Activated naive CD8-positive, alpha-beta T cell treated with anti-CD3 and anti-CD28 coated beads, Interleukin-2, amount 50 U/mL, for 24 hours (primary cell): ENCODE measurements around the gene TOMM6.

Experiments used
- ATAC-seq: fragments of 150-1000 bp; cut with Tn5 transposase; one replicate; pipeline ENCODE4 v1.10.0; 2021
- DNase-seq: peaks from one replicate; pipeline ENCODE4 v3.0.0; 2021
- H3K27ac Mint-ChIP-seq: one replicate; pipeline ENCODE4 v1.8.0; 2021; ENCODE audit warnings: mild to moderate bottlenecking, mixed read lengths
- H3K27me3 Mint-ChIP-seq: one replicate; pipeline ENCODE4 v1.8.0; 2021; ENCODE audit warnings: mixed read lengths
- H3K36me3 Mint-ChIP-seq: one replicate; pipeline ENCODE4 v1.8.0; 2021; ENCODE audit warnings: low read depth, mixed read lengths
- H3K4me1 Mint-ChIP-seq: one replicate; pipeline ENCODE4 v1.8.0; 2021; ENCODE audit warnings: mixed read lengths
- H3K4me3 Mint-ChIP-seq: one replicate; pipeline ENCODE4 v1.8.0; 2021; ENCODE audit warnings: mild to moderate bottlenecking, moderate library complexity, mixed read lengths
- H3K9me3 Mint-ChIP-seq: one replicate; pipeline ENCODE4 v1.8.0; 2021; ENCODE audit warnings: mixed read lengths

The TOMM6 gene

GRCh38 chr6:41815587-41815986 is 28.1 kb downstream of the TOMM6 start:
- Mint-ChIP-seq H3K36me3 (no peaks in the 10 kb centered on the region), H3K27me3 (no peaks in the 10 kb centered on the region), H3K9me3 (no peaks in the 10 kb centered on the region), H3K4me1 (no peaks in the 10 kb centered on the region), H3K27ac (no peak overlapping the region), H3K4me3 (no peak overlapping the region)
- ATAC-seq (no peak), DNase-seq (no peak)

- no peak overlapping the region for H3K27ac Mint-ChIP-seq
- no peak for DNase-seq
These were observed 31.0 kb downstream of the TOMM6 start for GRCh38 chr6:41818271-41819054.

GRCh38 chr6:41821266-41821665 is 33.8 kb downstream of the TOMM6 start:
- Mint-ChIP-seq H3K9me3 (no peaks in the 10 kb centered on the region), H3K4me1 (no peaks in the 10 kb centered on the region), H3K36me3 (peaks cover 2% of the 10 kb centered on the region), H3K4me3 (no peak overlapping the region), H3K27me3 (no peaks in the 10 kb centered on the region), H3K27ac (no peak overlapping the region)
- ATAC-seq (no peak), DNase-seq (no peak)

More at GRCh38 chr6:41818271-41819054, 31.0 kb downstream of the TOMM6 start:
- H3K27me3 Mint-ChIP-seq: no peaks in the 10 kb centered on the region
- H3K9me3 Mint-ChIP-seq: no peaks in the 10 kb centered on the region
- no peak for ATAC-seq
- H3K4me1 Mint-ChIP-seq: no peaks in the 10 kb centered on the region
- H3K36me3 Mint-ChIP-seq: peaks cover 2% of the 10 kb centered on the region
- no peak overlapping the region for H3K4me3 Mint-ChIP-seq

- no peak overlapping the region for H3K4me3 Mint-ChIP-seq
- H3K9me3 Mint-ChIP-seq: no peaks in the 10 kb centered on the region
- no peaks in the 10 kb centered on the region for H3K27me3 Mint-ChIP-seq
- H3K36me3 Mint-ChIP-seq: peaks cover 2% of the 10 kb centered on the region
- DNase-seq (no peak), ATAC-seq (no peak)
- no peaks in the 10 kb centered on the region for H3K4me1 Mint-ChIP-seq
- no peak overlapping the region for H3K27ac Mint-ChIP-seq
These were observed 34.5 kb downstream of the TOMM6 start for GRCh38 chr6:41822021-41822420.

- no peak overlapping the region for H3K27ac Mint-ChIP-seq
- DNase-seq (no peak), ATAC-seq (no peak)
- H3K4me1 Mint-ChIP-seq: no peaks in the 10 kb centered on the region
- H3K36me3 Mint-ChIP-seq: peaks cover 2% of the 10 kb centered on the region
- H3K9me3 Mint-ChIP-seq: no peaks in the 10 kb centered on the region
- no peak overlapping the region for H3K4me3 Mint-ChIP-seq
- no peaks in the 10 kb centered on the region for H3K27me3 Mint-ChIP-seq
These were observed 35.7 kb downstream of the TOMM6 start for GRCh38 chr6:41823178-41823577.

GRCh38 chr6:41824571-41825569 is 37.4 kb downstream of the TOMM6 start:
- H3K4me1 Mint-ChIP-seq: no peaks in the 10 kb centered on the region
- no peak overlapping the region for H3K27ac Mint-ChIP-seq
- no peaks in the 10 kb centered on the region for H3K27me3 Mint-ChIP-seq
- H3K4me3 Mint-ChIP-seq: no peak overlapping the region
- H3K36me3 Mint-ChIP-seq: peaks cover 2% of the 10 kb centered on the region
- ATAC-seq (no peak), DNase-seq (no peak)
- no peaks in the 10 kb centered on the region for H3K9me3 Mint-ChIP-seq

- H3K9me3 Mint-ChIP-seq: no peaks in the 10 kb centered on the region
- DNase-seq: no peak
These were observed 39.0 kb downstream of the TOMM6 start for GRCh38 chr6:41826343-41827022.

GRCh38 chr6:41832263-41832662 is 44.8 kb downstream of the TOMM6 start:
- Mint-ChIP-seq H3K9me3 (no peaks in the 10 kb centered on the region), H3K27me3 (no peaks in the 10 kb centered on the region), H3K4me1 (peaks cover 4% of the 10 kb centered on the region), H3K4me3 (no peak overlapping the region), H3K27ac (no peak overlapping the region), H3K36me3 (no peaks in the 10 kb centered on the region)
- no peak for DNase-seq
- ATAC-seq: no peak

More at GRCh38 chr6:41826343-41827022, 39.0 kb downstream of the TOMM6 start:
- peaks cover 2% of the 10 kb centered on the region for H3K36me3 Mint-ChIP-seq
- no peak for ATAC-seq
- no peak overlapping the region for H3K4me3 Mint-ChIP-seq
- no peak overlapping the region for H3K27ac Mint-ChIP-seq
- no peaks in the 10 kb centered on the region for H3K4me1 Mint-ChIP-seq
- no peaks in the 10 kb centered on the region for H3K27me3 Mint-ChIP-seq

GRCh38 chr6:41836022-41836659 is 48.6 kb downstream of the TOMM6 start:
- DNase-seq (no peak), ATAC-seq (no peak)
- H3K27ac Mint-ChIP-seq: no peak overlapping the region
- H3K27me3 Mint-ChIP-seq: no peaks in the 10 kb centered on the region
- no peaks in the 10 kb centered on the region for H3K36me3 Mint-ChIP-seq
- peaks cover 4% of the 10 kb centered on the region for H3K4me1 Mint-ChIP-seq
- H3K9me3 Mint-ChIP-seq: no peaks in the 10 kb centered on the region
- no peak overlapping the region for H3K4me3 Mint-ChIP-seq

GRCh38 chr6:41836660-41837052 is 49.2 kb downstream of the TOMM6 start:
- Mint-ChIP-seq H3K27me3 (no peaks in the 10 kb centered on the region), H3K36me3 (no peaks in the 10 kb centered on the region), H3K4me1 (peaks cover 4% of the 10 kb centered on the region), H3K27ac (no peak overlapping the region), H3K9me3 (no peaks in the 10 kb centered on the region), H3K4me3 (no peak overlapping the region)
- ATAC-seq (no peak), DNase-seq (no peak)
